Esophagus muscularis mucosa (tissue), 4 donors: ENCODE measurements around the gene MRPL47. TPM values are rescaled to one million over a fixed set of nuclear protein-coding genes. Genes with fewer than 3 reads are reported as not detected.

Experiments used
- DNase-seq: peaks from one replicate; pipeline ENCODE4 v3.0.0-alpha.2; 2017; ENCODE audit errors: extremely low spot score
- H3K27ac ChIP-seq, 4 donors: fragments of 200-600 bp; sonication (generic); replicated peaks in 1 of 4; 1 replicate in 3 of 4; 2 replicates in 1 of 4; pipeline ENCODE4 v1.5.1; 2016 to 2019; ENCODE audit warnings: mild to moderate bottlenecking in 1 of 4
- H3K27me3 ChIP-seq, 4 donors: fragments of 200-600 bp; sonication (generic); one replicate each; pipeline versions ENCODE4 v1.5.1 to v1.6.0; 2016 to 2019
- H3K36me3 ChIP-seq, 4 donors: fragments of 200-600 bp; sonication (generic); one replicate each; pipeline ENCODE4 v1.5.1; 2016 to 2019
- H3K4me1 ChIP-seq, 4 donors: fragments of 200-600 bp; sonication (generic); one replicate each; pipeline ENCODE4 v1.5.1; 2016 to 2019
- H3K4me3 ChIP-seq, 4 donors: fragments of 200-600 bp; sonication (generic); 1 replicate in 2 of 4; 2 replicates in 2 of 4; pipeline ENCODE4 v1.5.1; 2016 to 2019; ENCODE audit warnings: mild to moderate bottlenecking in 4 of 4, moderate library complexity in 1 of 4
- H3K9me3 ChIP-seq, 4 donors: fragments of 200-600 bp; sonication (generic); 1 replicate in 3 of 4; 2 replicates in 1 of 4; pipeline ENCODE4 v1.5.1; 2016 to 2019
- CTCF ChIP-seq, 3 experiments: fragments of 200-600 bp in 2 of 3; fragments of 450-650 bp in 1 of 3; sonication (generic) in 2 of 3; IDR thresholded peaks; one replicate each; pipeline ENCODE4 v1.5.1; 2017 to 2019; ENCODE audit warnings: antibody characterized with exemption in 3 of 3, mild to moderate bottlenecking in 2 of 3, moderate library complexity in 1 of 3
- EP300 ChIP-seq: sonication (generic); formaldehyde crosslinking; IDR thresholded peaks from one replicate; pipeline ENCODE4 v1.6.1; 2017; ENCODE audit warnings: antibody characterized with exemption
- POLR2A ChIP-seq: fragments of 450-650 bp; IDR thresholded peaks from one replicate; pipeline ENCODE4 v1.6.1; 2017; ENCODE audit warnings: antibody characterized with exemption, moderate library complexity, mild to moderate bottlenecking, low read depth
- POLR2AphosphoS5 ChIP-seq, 2 donors: sonication (generic); formaldehyde crosslinking; IDR thresholded peaks; one replicate each; pipeline ENCODE4 v1.6.1; 2017; ENCODE audit warnings: antibody characterized with exemption in 2 of 2
- WGBS: methylation state at CpG from one replicate; pipeline ENCODE4 v1.1.5; 2018; 5-methylcytosine and 5-hydroxymethylcytosine counted together
- intact Hi-C: fragments of 100-400 bp; cut with DNase I; formaldehyde crosslinking; loops from one replicate; pipeline ENCODE4 v1.15.1; 2023
- small RNA-seq, 3 donors: library from RNA; depleted of rRNA; stranded (forward); fragments of <200 nt; gene quantifications; one replicate each; pipeline ENCODE3, GENCODE V24; 2016
- total RNA-seq, 4 donors: library from RNA; depleted of rRNA; stranded (reverse); fragments of >200 nt; gene quantifications; one replicate each; pipeline versions ENCODE4 v1.1.0 to v1.2.1, GENCODE V29; 2016

MRPL47 gene
- total RNA-seq, 4 donors from 2014 or later = 24.4 to 33.6 (median 30.6) TPM

GRCh38 chr3:179544981-179545645 is 59.3 kb downstream of the MRPL47 start:
- Histone ChIP-seq H3K4me3 (no peak overlapping the region), H3K27ac (no peak overlapping the region), H3K27me3 (no peaks in the 10 kb centered on the region), H3K4me1 (no peaks in the 10 kb centered on the region), H3K9me3 (no peaks in the 10 kb centered on the region), H3K36me3 (no peaks in the 10 kb centered on the region)
- TF ChIP-seq CTCF (IDR thresholded peaks at IDR 0.05) (no peak), EP300 (no peak), POLR2A (no peak)
- DNase-seq = no peak
- intact Hi-C loops = no loop called here
- 52% methylated on average over 2 of the region's 2 CpGs for WGBS

- Histone ChIP-seq H3K4me3 (no peak overlapping the region), H3K36me3 (no peaks in the 10 kb centered on the region), H3K27me3 (no peaks in the 10 kb centered on the region), H3K27ac (no peak overlapping the region), H3K9me3 (no peaks in the 10 kb centered on the region), H3K4me1 (no peaks in the 10 kb centered on the region)
- DNase-seq = no peak
- intact Hi-C loops = no loop called here
- TF ChIP-seq CTCF (IDR thresholded peaks at IDR 0.05) (no peak), POLR2AphosphoS5 (IDR thresholded peaks at IDR 0.05) (no peak), EP300 (no peak), POLR2A (no peak)
Measured at GRCh38 chr3:179542375-179542774, 62.1 kb downstream of the MRPL47 start.

- DNase-seq = no peak
- 96% methylated on average over 1 of the region's 1 CpG for WGBS
- Histone ChIP-seq H3K4me3 (no peak overlapping the region), H3K4me1 (peaks cover 0 to 5% (median 2%) of the 10 kb centered on the region in 4 donors), H3K36me3 (no peaks in the 10 kb centered on the region), H3K27ac (no peak overlapping the region), H3K9me3 (no peaks in the 10 kb centered on the region), H3K27me3 (no peaks in the 10 kb centered on the region)
- TF ChIP-seq POLR2AphosphoS5 (IDR thresholded peaks at IDR 0.05) = no peak
- TF ChIP-seq POLR2A = no peak
- no peak for TF ChIP-seq CTCF (IDR thresholded peaks at IDR 0.05)
- TF ChIP-seq EP300 = no peak
- intact Hi-C loops = no loop called here
Measured at GRCh38 chr3:179541596-179541995, 62.8 kb downstream of the MRPL47 start.

GRCh38 chr3:179541094-179541493 is 63.3 kb downstream of the MRPL47 start:
- WGBS = 87% methylated on average over 2 of the region's 2 CpGs
- TF ChIP-seq POLR2A = no peak
- TF ChIP-seq POLR2AphosphoS5 (IDR thresholded peaks at IDR 0.05) = no peak
- no peak for TF ChIP-seq CTCF (IDR thresholded peaks at IDR 0.05)
- TF ChIP-seq EP300 = no peak
- H3K4me1 ChIP-seq = peaks cover 0 to 10% (median 4%) of the 10 kb centered on the region in 4 donors
- peak; percentile 68 for DNase-seq
- no peaks in the 10 kb centered on the region for H3K27me3 ChIP-seq
- H3K9me3 ChIP-seq = no peaks in the 10 kb centered on the region
- intact Hi-C loops = no loop called here
- H3K36me3 ChIP-seq = no peaks in the 10 kb centered on the region
- no peak overlapping the region for H3K4me3 ChIP-seq
- no peak overlapping the region for H3K27ac ChIP-seq

Small RNA genes within 50 kb of the gene (small RNA-seq; reads per million reads assigned to genes)
- gene AC090425.1 (0 reads per million in 3 donors), gene RF01210 (0 reads per million in 3 donors)

Other genes with a start within 250 kb of the MRPL47 start
- gene GNB4, start 153.2 kb downstream of the MRPL47 start, total RNA-seq = 100 to 1,000 TPM in 1 of 4 donors, 10 to 100 TPM in 3; 57.7 to 130 (median 80.9) TPM
- 10 to 100 TPM; 27.4 to 34.5 (median 34.1) TPM for gene ACTL6A, start 41.7 kb downstream of the MRPL47 start, total RNA-seq
- gene NDUFB5, start 156 bp upstream of the MRPL47 start, total RNA-seq = 100 to 1,000 TPM in 1 of 4 donors, 10 to 100 TPM in 3; 62.7 to 112 (median 83.1) TPM
- gene USP13, start 48.4 kb upstream of the MRPL47 start, total RNA-seq = 10 to 100 TPM in 3 of 4 donors, 1 to 10 TPM in 1; 8.7 to 15.1 (median 11.9) TPM